Epithelial cell of esophagus (primary cell): ENCODE results near the gene LYPD6B.

ENCODE experiments used
- DNase-seq: peaks from one replicate; pipeline ENCODE4 v3.0.0; 2010; ENCODE audit warnings: low read depth
- H3K4me3 ChIP-seq: 2 replicates; pipeline ENCODE4 v1.5.1; 2011; ENCODE audit warnings: mild to moderate bottlenecking, low read length, control low read depth
- TF ChIP-seq, protein P1 (sequence below): IDR thresholded peaks from 2 replicates; pipeline ENCODE4 v1.5.1; 2011; ENCODE audit warnings: low read depth, mild to moderate bottlenecking, low read length, control low read depth, inconsistent platforms; ENCODE audit not compliant: insufficient read depth; ENCODE audit errors: missing control alignments

LYPD6B gene

DNA sequence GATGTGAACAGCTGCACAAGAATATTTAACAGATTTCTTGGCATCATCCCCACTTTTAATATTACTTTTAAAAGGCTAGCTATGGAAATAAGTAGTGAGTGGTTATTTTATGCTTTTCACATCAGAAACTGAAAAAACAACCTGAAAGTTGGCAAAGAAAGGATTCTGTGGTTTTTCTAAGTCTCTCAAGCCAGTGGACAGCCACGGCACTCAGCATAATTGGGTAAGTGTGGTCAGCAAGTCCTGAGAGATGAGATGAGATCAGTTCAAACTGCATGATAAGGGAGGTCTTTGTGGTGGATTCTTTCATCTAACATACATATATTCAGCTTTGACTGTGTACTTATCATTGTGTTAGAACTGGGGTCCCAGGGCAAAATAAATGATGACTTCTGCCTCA lies 105.2 kb downstream of the LYPD6B start:
- DNase-seq = no peak
- TF ChIP-seq, protein P1, sequence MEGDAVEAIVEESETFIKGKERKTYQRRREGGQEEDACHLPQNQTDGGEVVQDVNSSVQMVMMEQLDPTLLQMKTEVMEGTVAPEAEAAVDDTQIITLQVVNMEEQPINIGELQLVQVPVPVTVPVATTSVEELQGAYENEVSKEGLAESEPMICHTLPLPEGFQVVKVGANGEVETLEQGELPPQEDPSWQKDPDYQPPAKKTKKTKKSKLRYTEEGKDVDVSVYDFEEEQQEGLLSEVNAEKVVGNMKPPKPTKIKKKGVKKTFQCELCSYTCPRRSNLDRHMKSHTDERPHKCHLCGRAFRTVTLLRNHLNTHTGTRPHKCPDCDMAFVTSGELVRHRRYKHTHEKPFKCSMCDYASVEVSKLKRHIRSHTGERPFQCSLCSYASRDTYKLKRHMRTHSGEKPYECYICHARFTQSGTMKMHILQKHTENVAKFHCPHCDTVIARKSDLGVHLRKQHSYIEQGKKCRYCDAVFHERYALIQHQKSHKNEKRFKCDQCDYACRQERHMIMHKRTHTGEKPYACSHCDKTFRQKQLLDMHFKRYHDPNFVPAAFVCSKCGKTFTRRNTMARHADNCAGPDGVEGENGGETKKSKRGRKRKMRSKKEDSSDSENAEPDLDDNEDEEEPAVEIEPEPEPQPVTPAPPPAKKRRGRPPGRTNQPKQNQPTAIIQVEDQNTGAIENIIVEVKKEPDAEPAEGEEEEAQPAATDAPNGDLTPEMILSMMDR = no peak
- no peak overlapping the region for H3K4me3 ChIP-seq

DNA sequence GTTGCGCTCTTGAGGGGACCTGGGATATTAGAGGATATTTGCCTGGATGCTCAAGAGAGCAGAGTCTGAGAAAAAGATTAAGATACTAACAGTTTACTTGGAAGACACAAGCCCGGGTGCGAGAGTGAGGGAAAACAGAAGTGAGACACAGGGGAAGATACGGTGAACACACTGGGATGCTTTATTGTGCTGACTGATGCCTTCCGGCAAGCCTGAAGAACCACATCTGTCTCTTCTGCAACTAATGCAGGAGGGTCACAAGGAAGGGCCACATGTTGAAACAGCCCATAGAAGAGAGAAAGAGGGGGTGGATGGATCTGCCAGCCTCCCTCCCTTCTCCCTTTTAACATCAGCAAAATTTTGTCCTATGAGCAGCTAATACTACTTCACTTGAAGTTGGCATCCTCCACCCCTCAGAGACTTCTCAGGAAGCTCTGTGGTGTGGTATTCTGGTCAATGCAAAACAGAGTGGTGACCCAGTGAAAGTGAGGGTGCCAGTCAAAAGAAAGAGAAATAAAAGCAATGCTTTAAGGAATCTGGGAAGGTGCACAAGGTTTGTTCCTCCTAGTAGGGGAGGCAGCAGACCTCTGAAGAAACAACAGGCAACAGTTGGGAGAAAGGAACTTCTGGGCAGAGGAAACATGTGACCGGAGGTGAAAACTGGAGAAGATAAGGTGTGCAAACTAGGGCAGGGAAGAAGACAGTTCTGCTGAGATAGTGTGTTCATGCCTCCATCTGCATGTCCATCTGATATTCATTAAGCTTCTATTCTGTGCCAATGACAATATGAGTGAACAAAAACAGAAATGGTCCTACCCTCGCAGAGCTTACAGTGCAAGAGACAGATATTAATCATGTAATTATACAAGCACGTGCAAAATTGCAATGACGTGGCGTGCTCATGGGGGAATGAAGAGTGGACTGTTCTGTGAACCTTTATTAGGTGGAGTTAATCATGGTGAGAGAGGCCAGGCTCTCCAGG lies 107.1 kb downstream of the LYPD6B start:
- no peak for DNase-seq
- no peak overlapping the region for H3K4me3 ChIP-seq
- TF ChIP-seq, protein P1 = no peak

DNA sequence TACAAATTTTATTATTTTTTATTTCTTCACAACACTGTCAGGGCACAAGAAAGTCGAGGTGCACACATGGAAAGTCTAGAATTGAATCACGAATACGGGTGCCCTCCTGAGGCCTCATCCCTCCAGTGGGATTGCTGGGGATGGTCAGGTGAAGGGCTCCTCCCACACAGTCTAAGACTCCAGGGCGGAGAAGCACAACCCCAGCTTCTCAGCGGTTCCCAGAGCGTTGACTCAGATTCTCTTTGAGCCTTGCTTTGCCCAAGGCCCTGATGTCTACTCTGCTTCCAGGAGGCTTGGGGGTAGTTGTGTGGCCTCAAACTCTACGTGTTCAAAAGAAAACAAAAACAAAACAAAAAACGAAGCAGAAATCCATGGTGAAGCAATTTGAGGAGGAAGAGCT lies 108.4 kb downstream of the LYPD6B start:
- DNase-seq = no peak
- no peak overlapping the region for H3K4me3 ChIP-seq

DNA sequence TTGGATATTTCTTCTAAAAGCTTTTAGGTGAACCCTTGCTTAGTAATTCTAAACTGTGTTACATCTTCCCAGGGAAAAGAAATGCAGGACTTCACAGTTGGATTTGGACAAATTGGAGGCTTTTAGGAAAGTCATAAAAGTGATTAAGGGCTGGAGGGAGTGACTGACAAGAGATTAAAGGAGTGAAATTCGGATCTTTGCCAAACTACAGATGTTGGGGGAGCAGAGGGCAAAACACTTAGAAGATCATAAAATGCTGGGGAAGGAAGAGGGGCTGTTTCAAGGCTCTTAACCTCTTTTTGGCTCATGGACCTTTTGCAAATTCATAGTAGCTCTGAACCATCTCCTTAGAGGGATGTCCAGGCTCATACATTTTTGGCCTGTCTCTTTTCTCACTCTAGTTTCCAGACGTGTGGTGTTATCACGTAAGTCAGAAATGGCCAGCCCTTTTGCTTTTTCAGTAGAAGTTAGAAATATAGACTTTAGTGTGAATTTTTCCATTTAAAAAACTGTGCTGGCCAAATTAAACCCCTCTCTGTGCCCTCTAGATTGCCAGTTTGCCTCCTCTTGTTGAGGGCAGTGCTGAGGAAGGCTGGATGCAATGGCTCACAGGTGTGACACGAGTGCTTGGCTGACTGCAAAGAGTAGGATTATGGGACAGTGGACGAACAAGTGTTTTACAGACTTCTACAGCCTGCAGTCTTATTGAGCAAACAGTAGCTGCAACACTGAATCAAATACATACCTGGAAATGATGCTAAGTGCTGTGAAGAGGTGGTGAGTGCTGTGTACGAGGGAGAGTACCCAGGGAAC lies 109.9 kb downstream of the LYPD6B start:
- H3K4me3 ChIP-seq = no peak overlapping the region
- TF ChIP-seq, protein P1 = no peak
- no peak for DNase-seq

More for the DNA sequence above, 108.4 kb downstream of the LYPD6B start:
- TF ChIP-seq, protein P1 = no peak

DNA sequence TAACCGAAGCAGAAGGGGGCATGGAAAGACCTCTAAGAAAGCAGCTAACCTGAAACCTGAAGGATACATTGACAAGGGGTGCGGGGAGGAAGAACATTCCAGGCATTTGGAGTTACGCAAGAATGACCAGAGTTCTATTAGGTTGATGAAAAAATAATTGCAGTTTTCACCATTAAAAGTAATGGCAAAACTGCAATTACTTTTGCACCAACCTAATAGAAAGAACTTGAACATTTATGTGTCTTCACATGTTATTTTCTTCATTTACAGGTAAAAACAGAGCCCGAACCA lies 110.5 kb downstream of the LYPD6B start:
- no peak overlapping the region for H3K4me3 ChIP-seq
- DNase-seq = no peak
- TF ChIP-seq, protein P1 = no peak

DNA sequence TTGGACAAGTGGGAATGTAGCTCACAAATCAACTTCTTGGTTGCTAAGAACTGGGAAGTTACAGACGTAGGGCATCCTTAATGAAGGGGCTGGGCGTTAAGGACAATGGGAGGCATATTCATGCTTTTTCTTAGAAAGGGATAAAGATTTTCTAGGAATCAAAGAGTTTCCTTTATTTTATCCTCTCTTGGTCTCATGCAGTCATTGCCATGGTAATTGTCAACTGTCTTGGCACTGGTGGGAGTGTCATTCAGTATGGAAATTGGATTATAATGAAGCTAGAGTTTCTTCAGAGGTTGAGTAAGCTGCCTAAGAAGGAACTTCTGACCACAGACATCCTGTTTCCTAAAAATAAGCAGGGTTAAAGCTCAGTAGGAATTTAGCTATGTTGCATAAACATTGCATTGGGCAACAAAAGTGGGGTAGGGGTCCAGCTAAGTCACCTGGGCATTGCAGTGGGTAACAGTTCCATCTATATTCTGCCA lies 114.0 kb downstream of the LYPD6B start:
- no peak for DNase-seq
- no peak overlapping the region for H3K4me3 ChIP-seq
- TF ChIP-seq, protein P1 = no peak
